Endothelial cell of umbilical vein (primary cell): ENCODE data around the gene CD46. TPM values are rescaled to one million over a fixed set of nuclear protein-coding genes. Genes with fewer than 3 reads are reported as not detected.

ENCODE experiments used
- BruUV-seq: library from RNA; stranded (reverse); fragments of 400-500 nt; replicated peaks from 2 replicates; lab custom pipeline; 2021; lab: Mats Ljungman, UMichigan
- CTCF ChIA-PET: fragments of 300-600, 350-600 bp; sonication (Branson Sonifier 250); formaldehyde crosslinking; loops from one replicate; lab custom pipeline; 2021; ENCODE audit warnings: antibody characterized with exemption, inconsistent platforms; lab: Charles Lee
- POLR2A ChIA-PET: fragments of 300-600, 350-600 bp; sonication (Branson Sonifier 250); formaldehyde crosslinking; loops from one replicate; lab custom pipeline; 2021; ENCODE audit warnings: antibody characterized with exemption, inconsistent platforms; lab: Charles Lee
- DNase-seq: peaks from one replicate; pipeline ENCODE4 v3.0.0-alpha.2; 2011; ENCODE audit warnings: low read depth, low spot score
- FAIRE-seq: peaks from 2 replicates; lab custom pipeline; 2011; peaks lifted over from hg19 to GRCh38; lab: Jason Lieb, UNC
- H2AFZ ChIP-seq: 2 replicates; pipeline ENCODE4 v1.6.0; 2012; ENCODE audit warnings: low read depth, low read length, control low read depth, inconsistent platforms
- H3K27ac ChIP-seq: 2 replicates; pipeline ENCODE4 v1.5.1; 2011; ENCODE audit warnings: low read depth, mild to moderate bottlenecking, control low read depth, low read length, moderate library complexity; ENCODE audit not compliant: insufficient read depth
- H3K27me3 ChIP-seq, 2 experiments: 2 replicates each; pipeline versions ENCODE4 v1.6.0 to v1.6.1; 2011; ENCODE audit warnings: low read length in 2 of 2, mixed read lengths in 1 of 2; ENCODE audit not compliant: control insufficient read depth in 2 of 2, insufficient read depth in 2 of 2
- H3K36me3 ChIP-seq, 2 experiments: 2 replicates in 1 of 2; 3 replicates in 1 of 2; pipeline ENCODE4 v1.5.1; 2011; ENCODE audit warnings: low read length in 2 of 2, mild to moderate bottlenecking in 1 of 2, moderate library complexity in 1 of 2; ENCODE audit not compliant: control insufficient read depth in 2 of 2, insufficient read depth in 2 of 2; ENCODE audit errors: extremely low read depth in 1 of 2
- H3K4me1 ChIP-seq: 3 replicates; pipeline ENCODE4 v1.5.1; 2011; ENCODE audit warnings: mild to moderate bottlenecking, low read length; ENCODE audit not compliant: control insufficient read depth, insufficient read depth; ENCODE audit errors: extremely low read depth
- H3K4me2 ChIP-seq: 2 replicates; pipeline ENCODE4 v1.6.1; 2011; ENCODE audit warnings: low read length, control low read depth, mixed read lengths; ENCODE audit not compliant: insufficient read depth
- H3K4me3 ChIP-seq, 3 experiments: fragments of 200-600 bp in 1 of 3; sonication (generic), shearing (Covaris generic) in 1 of 3; replicated peaks in 1 of 3; 2 replicates each; pipeline ENCODE4 v1.5.1; 2011 to 2016; ENCODE audit warnings: control low read depth in 3 of 3, low read length in 3 of 3, mild to moderate bottlenecking in 2 of 3, inconsistent platforms in 1 of 3, low read depth in 1 of 3, moderate library complexity in 1 of 3; ENCODE audit not compliant: insufficient read depth in 1 of 3
- H3K79me2 ChIP-seq: 2 replicates; pipeline ENCODE4 v1.6.0; 2012; ENCODE audit warnings: low read length, inconsistent platforms; ENCODE audit not compliant: control insufficient read depth, insufficient read depth
- H3K9ac ChIP-seq: replicated peaks from 2 replicates; pipeline ENCODE3; 2011; ENCODE audit warnings: low read length, control low read depth; ENCODE audit not compliant: insufficient read depth; ENCODE audit errors: extremely low read depth
- H3K9me1 ChIP-seq: replicated peaks from 3 replicates; pipeline ENCODE4 v1.6.0; 2011; ENCODE audit warnings: mild to moderate bottlenecking, low read length; ENCODE audit not compliant: control insufficient read depth, insufficient read depth; ENCODE audit errors: extremely low read depth
- H3K9me3 ChIP-seq: replicated peaks from 2 replicates; pipeline ENCODE4 v1.5.1; 2012; ENCODE audit warnings: low read length, inconsistent platforms; ENCODE audit not compliant: control insufficient read depth, insufficient read depth
- H4K20me1 ChIP-seq: replicated peaks from 2 replicates; pipeline ENCODE3; 2011; ENCODE audit warnings: mild to moderate bottlenecking, low read length; ENCODE audit not compliant: control insufficient read depth, insufficient read depth; ENCODE audit errors: extremely low read depth
- CTCF ChIP-seq, 2 donors: IDR thresholded peaks; 1 replicate in 1 of 2; 2 replicates in 1 of 2; pipeline ENCODE4 v1.5.1; 2011; ENCODE audit warnings: low read length in 2 of 2, mild to moderate bottlenecking in 2 of 2, moderate library complexity in 2 of 2, control low read depth in 1 of 2, inconsistent platforms in 1 of 2, low read depth in 1 of 2; ENCODE audit not compliant: insufficient read depth in 1 of 2; ENCODE audit errors: extremely low read depth in 1 of 2
- EZH2 ChIP-seq: IDR thresholded peaks from 2 replicates; pipeline ENCODE4 v1.6.1; 2012; ENCODE audit warnings: borderline replicate concordance, low read depth, mild to moderate bottlenecking, moderate library complexity, low read length, inconsistent platforms; ENCODE audit not compliant: severe bottlenecking
- FOS ChIP-seq: IDR thresholded peaks from 2 replicates; pipeline ENCODE4 v1.6.1; 2011; ENCODE audit warnings: mild to moderate bottlenecking, low read length, moderate library complexity, borderline replicate concordance; ENCODE audit not compliant: insufficient read depth
- GATA2 ChIP-seq: IDR thresholded peaks from 2 replicates; pipeline ENCODE4 v1.7.0; 2011; ENCODE audit warnings: low read depth, mild to moderate bottlenecking, moderate library complexity, mixed read lengths, low read length; ENCODE audit not compliant: insufficient read length, insufficient read depth
- JUN ChIP-seq: IDR thresholded peaks from 2 replicates; pipeline ENCODE4 v1.6.1; 2011; ENCODE audit warnings: borderline replicate concordance, low read depth; ENCODE audit not compliant: insufficient read length, insufficient read depth
- MYC ChIP-seq: IDR thresholded peaks from one replicate; pipeline ENCODE4 v1.6.1; 2011; ENCODE audit warnings: mild to moderate bottlenecking, low read depth, low read length
- POLR2A ChIP-seq: IDR thresholded peaks from 2 replicates; pipeline ENCODE4 v1.6.1; 2012; ENCODE audit warnings: low read depth, mild to moderate bottlenecking, control low read depth, low read length
- POLR2AphosphoS5 ChIP-seq: IDR thresholded peaks from 2 replicates; pipeline ENCODE4 v1.6.1; 2012; ENCODE audit warnings: low read depth, mild to moderate bottlenecking, control low read depth, low read length, moderate library complexity; ENCODE audit not compliant: insufficient read depth
- dilution Hi-C: fragments of 300-500 bp; cut with MboI; formaldehyde crosslinking; loops from one replicate; pipeline ENCODE4 v1.15.0; 2019; ENCODE audit warnings: low sequenced_read_pairs; ENCODE audit not compliant: extremely low pct_ligation_motif_present
- intact Hi-C: fragments of 100-400 bp; cut with micrococcal nuclease; formaldehyde crosslinking; loops from one replicate; pipeline ENCODE4 v1.10.0; 2022
- polyA plus RNA-seq, 4 experiments: library from polyadenylated mRNA; depleted of rRNA in 3 of 4; stranded (reverse) in 3 of 4; unstranded in 1 of 4; fragments of >200 nt; gene quantifications; 2 replicates each; pipeline versions ENCODE4 v1.2.1 to v1.2.3, GENCODE V29; 2011 to 2012; ENCODE audit warnings: missing spikeins in 1 of 4
- total RNA-seq: library from RNA; stranded (reverse); gene quantifications from 2 replicates; pipeline ENCODE4 v1.2.3, GENCODE V29; 2021

The CD46 gene
- total and polyA plus RNA-seq, 2 donors (not counting 3 experiments of a cell fraction or from before 2014, with no cell fraction given): 134 to 256 TPM

GRCh38 chr1:207813512-207813881 lies 61.6 kb downstream of the CD46 start:
- intact Hi-C loops (no loop called here), dilution Hi-C loops (no loop called here)
- H3K4me3 ChIP-seq: no peak overlapping the region
- no peak for FAIRE-seq
- H3K4me1 ChIP-seq: peaks cover 24% of the 10 kb centered on the region
- DNase-seq: no peak
- no peak overlapping the region for H3K9ac ChIP-seq
- ChIA-PET CTCF (interaction anchor here (1.5 to 1.9 kb wide), 3 partner anchors 16 to 62 kb away, joined by 7 to 9 read pairs (median 8); no protein-coding TSS in a partner anchor), POLR2A (no interaction called here)
- no peaks in the 10 kb centered on the region for H4K20me1 ChIP-seq
- H2AFZ ChIP-seq: no peak overlapping the region
- peaks cover 13% of the 10 kb centered on the region for H3K79me2 ChIP-seq
- TF ChIP-seq FOS: no peak
- no peak for TF ChIP-seq EZH2
- TF ChIP-seq POLR2A: no peak
- TF ChIP-seq POLR2AphosphoS5: no peak
- TF ChIP-seq MYC: no peak
- no peak for TF ChIP-seq GATA2
- TF ChIP-seq CTCF (IDR thresholded peaks at IDR 0.05; ENCODE audit: extremely low read depth in 1 of 2, insufficient read depth in 1 of 2, low read depth in 1 of 2, low read length in 2 of 2): no peak
- TF ChIP-seq JUN: no peak
- no peak overlapping the region for H3K4me2 ChIP-seq
- peaks cover 0 to 12% of the 10 kb centered on the region in 2 experiments for H3K36me3 ChIP-seq
- no peaks in the 10 kb centered on the region for H3K9me1 ChIP-seq
- no peaks in the 10 kb centered on the region for H3K9me3 ChIP-seq
- no peaks in the 10 kb centered on the region for H3K27me3 ChIP-seq
- no TSS peak for BruUV-seq
- H3K27ac ChIP-seq: no peak overlapping the region
